ENCODE data around the gene SEMA6A.
A peak's percentile ranks its signal among the peaks of the same experiment; 100 is the strongest.

The SEMA6A gene

DNA sequence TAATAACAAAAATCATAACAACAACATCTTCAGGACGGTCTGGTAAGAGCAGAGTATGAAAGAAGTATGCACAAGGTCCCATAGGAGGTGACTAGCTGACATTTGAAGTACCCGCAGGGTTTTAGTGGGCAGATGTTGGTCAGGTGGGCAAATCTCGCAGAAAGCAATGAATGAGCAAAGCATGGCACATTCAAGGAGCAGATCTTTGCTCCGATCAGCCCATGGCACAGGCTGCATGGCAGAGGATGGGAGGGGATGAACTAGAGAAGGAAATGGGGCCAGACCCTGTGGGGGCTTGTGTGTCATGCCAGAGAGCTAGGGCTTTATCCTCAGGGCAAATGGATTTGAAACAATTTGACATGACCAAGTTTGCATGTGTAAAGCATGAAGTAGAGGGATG lies 90.0 kb downstream of the SEMA6A start:
- Mint-ChIP-seq H3K4me3 (no peak overlapping the region), H3K27ac (no peak overlapping the region), H3K36me3 (peaks cover 13% of the 10 kb centered on the region), H3K27me3 (no peaks in the 10 kb centered on the region), H3K4me1 (ENCODE audit: low read depth) (no peaks in the 10 kb centered on the region), H3K9me3 (ENCODE audit: low read depth) (no peaks in the 10 kb centered on the region)

DNA sequence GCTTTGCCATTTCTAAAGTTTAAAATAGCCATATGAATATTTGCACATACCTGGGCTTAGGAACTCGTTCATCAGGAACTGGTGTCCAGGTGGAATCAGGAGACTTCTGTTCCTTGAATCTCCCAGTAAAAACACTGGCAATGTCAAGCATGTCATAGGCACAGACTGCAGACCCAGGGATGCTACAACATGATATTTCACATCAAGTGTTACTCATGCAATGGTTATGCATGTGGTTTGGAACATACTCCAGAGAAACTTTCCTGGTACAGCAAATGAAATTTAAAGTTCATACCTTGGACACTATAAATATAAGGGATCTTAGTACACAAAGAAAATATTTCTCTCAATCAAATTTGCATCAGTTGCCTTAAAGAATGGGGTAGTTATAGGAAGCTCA lies 92.2 kb downstream of the SEMA6A start:
- no peaks in the 10 kb centered on the region for H3K27me3 Mint-ChIP-seq
- no peak overlapping the region for H3K27ac Mint-ChIP-seq
- no peaks in the 10 kb centered on the region for H3K4me1 Mint-ChIP-seq (ENCODE audit: low read depth)
- H3K4me3 Mint-ChIP-seq: no peak overlapping the region
- peaks cover 4% of the 10 kb centered on the region for H3K9me3 Mint-ChIP-seq (ENCODE audit: low read depth)
- H3K36me3 Mint-ChIP-seq: peaks cover 27% of the 10 kb centered on the region

DNA sequence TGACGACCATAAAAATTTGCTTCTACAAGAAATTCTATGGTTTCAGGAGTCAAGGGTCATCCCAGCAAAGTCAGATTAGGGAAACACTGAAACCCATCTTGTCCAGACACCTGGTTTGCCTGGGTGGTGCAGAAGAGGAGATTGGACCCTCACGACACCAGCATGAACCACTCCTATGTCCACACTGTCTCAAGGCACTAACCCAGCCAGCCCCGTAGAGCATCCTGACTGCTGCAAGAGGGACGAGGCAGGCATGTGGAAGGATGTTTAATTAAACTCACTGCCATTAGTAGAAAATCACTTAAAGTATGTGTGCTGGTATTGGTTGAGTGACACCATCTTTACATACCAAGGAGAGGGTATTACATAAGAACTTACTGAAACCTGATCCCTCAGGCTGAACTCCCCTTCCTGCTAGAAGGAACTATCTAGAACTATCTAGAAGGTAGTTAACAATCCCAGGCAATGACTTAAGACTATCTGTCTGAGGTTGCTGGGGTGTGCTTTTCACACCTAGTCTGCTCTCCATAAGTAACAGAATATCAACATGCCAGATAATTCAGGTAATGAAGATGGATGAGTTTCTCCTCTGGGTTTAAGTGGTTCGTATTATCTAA lies 93.6 kb downstream of the SEMA6A start:
- Mint-ChIP-seq H3K4me3 (no peak overlapping the region), H3K27ac (no peak overlapping the region), H3K27me3 (no peaks in the 10 kb centered on the region), H3K36me3 (peaks cover 35% of the 10 kb centered on the region), H3K9me3 (ENCODE audit: low read depth) (peaks cover 11% of the 10 kb centered on the region), H3K4me1 (ENCODE audit: low read depth) (no peaks in the 10 kb centered on the region)

DNA sequence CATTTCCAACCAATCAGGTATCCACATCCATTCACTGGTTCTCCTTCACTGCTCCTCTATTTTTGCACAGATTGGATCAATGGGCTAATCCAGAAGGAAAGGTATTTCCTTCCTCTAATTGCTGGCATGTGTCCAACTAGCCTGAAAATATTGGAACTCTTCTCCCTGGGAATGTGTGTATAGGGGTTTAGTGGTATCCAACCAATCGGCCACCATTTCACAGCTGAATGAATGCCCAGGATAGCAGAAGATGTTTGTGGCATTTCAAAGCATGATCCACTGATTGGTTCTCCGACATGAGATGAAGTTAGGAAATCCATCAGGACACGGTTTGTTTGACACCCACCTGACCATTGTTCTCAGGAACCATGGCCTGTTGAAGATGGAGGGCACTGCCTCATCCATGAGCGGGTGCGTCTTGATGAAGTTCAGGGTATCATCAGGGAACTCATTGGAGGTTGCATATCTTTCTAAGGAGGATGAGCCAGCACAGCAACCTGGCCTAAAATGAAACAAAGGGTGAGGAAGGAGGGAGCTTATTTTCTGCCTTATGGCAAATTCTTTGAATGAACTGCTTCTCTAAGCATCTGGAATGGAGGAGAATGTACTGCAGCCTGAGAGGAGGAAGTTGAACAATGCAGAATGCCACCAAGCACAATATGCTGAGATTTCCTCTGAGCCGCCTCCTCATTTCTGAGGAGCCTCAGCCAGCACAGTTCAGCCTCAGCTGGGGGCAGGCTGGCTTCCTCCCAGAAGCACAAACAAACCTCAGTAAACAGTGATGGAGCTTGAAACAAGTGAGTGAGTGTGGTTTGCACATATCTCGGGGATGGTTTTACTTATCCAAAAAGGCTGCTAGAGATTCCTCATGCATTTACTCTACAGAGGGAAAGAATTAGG lies 94.6 kb downstream of the SEMA6A start:
- Mint-ChIP-seq H3K27ac (no peak overlapping the region), H3K4me3 (no peak overlapping the region), H3K9me3 (ENCODE audit: low read depth) (peaks cover 15% of the 10 kb centered on the region), H3K27me3 (no peaks in the 10 kb centered on the region), H3K36me3 (peaks cover 41% of the 10 kb centered on the region), H3K4me1 (ENCODE audit: low read depth) (no peaks in the 10 kb centered on the region)

DNA sequence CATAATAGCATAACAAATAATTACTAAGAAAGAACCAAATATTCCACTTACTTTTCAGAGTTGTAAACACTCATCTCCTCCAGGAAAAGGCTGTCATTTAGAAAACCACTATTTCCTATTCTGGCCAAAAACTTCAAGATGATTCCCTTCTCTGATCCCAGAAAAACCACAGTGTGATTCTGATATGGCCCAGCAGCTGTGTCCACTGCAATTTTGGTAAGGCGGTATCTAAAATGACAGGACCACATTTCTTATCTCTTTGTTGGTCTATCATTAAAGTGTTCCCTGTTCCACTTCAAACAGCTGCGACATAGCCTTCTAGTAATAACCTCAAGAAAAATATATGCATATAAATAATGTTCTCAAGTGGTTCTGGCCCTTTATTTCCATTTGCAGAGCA lies 96.1 kb downstream of the SEMA6A start:
- H3K27ac Mint-ChIP-seq: no peak overlapping the region
- H3K27me3 Mint-ChIP-seq: no peaks in the 10 kb centered on the region
- H3K36me3 Mint-ChIP-seq: peaks cover 41% of the 10 kb centered on the region
- no peaks in the 10 kb centered on the region for H3K4me1 Mint-ChIP-seq (ENCODE audit: low read depth)
- H3K9me3 Mint-ChIP-seq (ENCODE audit: low read depth): peaks cover 15% of the 10 kb centered on the region
- no peak overlapping the region for H3K4me3 Mint-ChIP-seq

DNA sequence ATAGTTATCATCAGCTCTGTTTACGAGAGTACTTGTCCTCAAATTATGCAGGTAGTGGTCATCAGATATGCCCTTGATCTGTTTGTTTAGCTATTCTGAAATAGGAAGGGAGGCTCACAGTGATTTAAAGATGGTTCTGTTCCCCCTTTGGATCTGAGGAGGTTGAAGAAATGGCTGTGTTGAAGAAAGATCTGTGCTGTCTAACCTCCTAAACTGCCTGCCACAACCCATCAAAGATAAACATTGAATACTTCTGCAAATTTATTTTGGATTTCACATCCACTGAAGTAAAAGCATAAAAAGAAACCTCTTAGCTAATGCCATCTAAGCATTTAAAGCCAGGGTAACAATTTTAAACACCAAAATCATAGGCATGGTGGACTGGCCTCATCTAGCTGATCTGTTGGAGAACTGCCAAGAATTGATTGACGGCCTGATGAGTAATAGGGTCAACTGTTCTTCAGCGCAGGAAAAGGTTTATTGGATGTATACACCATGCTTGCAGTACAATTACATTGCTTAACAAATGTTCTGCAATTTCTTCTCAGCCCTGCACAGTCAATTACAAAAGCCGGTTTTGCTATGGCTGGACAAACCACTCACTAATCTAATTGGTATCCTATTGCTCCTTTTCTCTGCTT lies 97.6 kb downstream of the SEMA6A start:
- Mint-ChIP-seq H3K27ac (no peak overlapping the region), H3K36me3 (peaks cover 46% of the 10 kb centered on the region), H3K4me1 (ENCODE audit: low read depth) (no peaks in the 10 kb centered on the region), H3K9me3 (ENCODE audit: low read depth) (peaks cover 15% of the 10 kb centered on the region), H3K27me3 (no peaks in the 10 kb centered on the region), H3K4me3 (no peak overlapping the region)

DNA sequence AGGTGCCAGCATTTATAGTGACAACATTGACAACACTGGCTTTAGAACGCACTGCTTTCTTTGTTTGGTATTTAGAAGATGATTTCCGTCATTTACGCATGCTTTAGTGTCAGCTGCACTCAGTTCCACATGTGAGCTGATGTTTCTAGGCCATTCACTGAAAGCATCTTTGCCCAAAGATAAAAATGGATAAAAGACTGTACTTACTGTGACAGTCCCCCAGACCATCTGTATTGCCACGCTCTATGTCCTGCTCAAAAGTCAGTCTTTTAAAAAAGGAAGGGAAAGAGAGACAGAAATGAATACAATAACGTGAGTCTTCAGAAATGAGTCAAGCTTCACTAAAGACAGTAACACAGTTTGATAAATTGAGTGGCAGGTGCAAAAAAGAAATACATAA lies 99.3 kb downstream of the SEMA6A start:
- peaks cover 18% of the 10 kb centered on the region for H3K9me3 Mint-ChIP-seq (ENCODE audit: low read depth)
- H3K27ac Mint-ChIP-seq: no peak overlapping the region
- H3K27me3 Mint-ChIP-seq: no peaks in the 10 kb centered on the region
- no peak overlapping the region for H3K4me3 Mint-ChIP-seq
- peaks cover 48% of the 10 kb centered on the region for H3K36me3 Mint-ChIP-seq
- H3K4me1 Mint-ChIP-seq (ENCODE audit: low read depth): no peaks in the 10 kb centered on the region

DNA sequence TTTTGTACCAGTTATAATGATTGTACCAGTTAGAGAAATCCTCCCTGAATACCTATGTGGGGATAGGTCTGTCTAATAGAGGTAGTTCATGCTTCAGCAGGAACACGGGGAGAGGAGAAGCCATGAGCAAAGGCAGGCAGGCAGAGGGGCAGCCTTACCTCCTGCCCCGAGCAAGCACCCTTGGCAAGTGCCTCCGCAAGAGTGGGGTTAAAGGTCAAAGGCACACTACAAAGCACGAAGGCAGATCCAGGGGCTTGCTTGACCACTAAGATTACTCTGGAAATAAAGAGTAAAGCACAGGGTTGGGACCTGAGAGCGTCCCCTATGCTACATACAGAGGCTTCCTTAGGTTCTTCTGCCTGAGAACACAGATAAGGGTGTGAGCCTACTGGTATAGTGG lies 100.9 kb downstream of the SEMA6A start:
- no peaks in the 10 kb centered on the region for H3K27me3 Mint-ChIP-seq
- H3K4me1 Mint-ChIP-seq (ENCODE audit: low read depth): no peaks in the 10 kb centered on the region
- H3K36me3 Mint-ChIP-seq: peaks cover 41% of the 10 kb centered on the region
- peaks cover 18% of the 10 kb centered on the region for H3K9me3 Mint-ChIP-seq (ENCODE audit: low read depth)
- H3K27ac Mint-ChIP-seq: no peak overlapping the region
- no peak overlapping the region for H3K4me3 Mint-ChIP-seq

DNA sequence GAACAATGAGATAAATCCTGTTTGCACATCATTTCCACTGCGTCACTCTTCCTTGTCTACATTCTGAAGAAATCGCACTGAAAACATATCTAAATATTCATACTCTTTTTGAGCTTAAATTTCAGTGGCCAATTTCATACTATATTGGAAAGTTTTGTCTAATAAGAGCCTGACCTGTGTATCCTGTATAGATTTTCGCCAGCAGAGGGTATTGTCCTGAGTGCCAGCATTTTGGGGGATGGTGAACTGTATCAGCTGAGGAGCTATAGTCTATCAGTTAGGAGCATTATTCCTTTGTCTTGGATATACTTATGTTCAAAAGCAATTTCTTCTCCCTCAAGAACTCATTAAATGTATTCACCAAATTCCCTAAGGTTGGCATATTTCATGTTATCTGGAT lies 102.3 kb downstream of the SEMA6A start:
- Mint-ChIP-seq H3K9me3 (ENCODE audit: low read depth) (peaks cover 20% of the 10 kb centered on the region), H3K4me1 (ENCODE audit: low read depth) (no peaks in the 10 kb centered on the region), H3K27me3 (no peaks in the 10 kb centered on the region), H3K36me3 (peaks cover 36% of the 10 kb centered on the region), H3K4me3 (no peak overlapping the region), H3K27ac (no peak overlapping the region)

DNA sequence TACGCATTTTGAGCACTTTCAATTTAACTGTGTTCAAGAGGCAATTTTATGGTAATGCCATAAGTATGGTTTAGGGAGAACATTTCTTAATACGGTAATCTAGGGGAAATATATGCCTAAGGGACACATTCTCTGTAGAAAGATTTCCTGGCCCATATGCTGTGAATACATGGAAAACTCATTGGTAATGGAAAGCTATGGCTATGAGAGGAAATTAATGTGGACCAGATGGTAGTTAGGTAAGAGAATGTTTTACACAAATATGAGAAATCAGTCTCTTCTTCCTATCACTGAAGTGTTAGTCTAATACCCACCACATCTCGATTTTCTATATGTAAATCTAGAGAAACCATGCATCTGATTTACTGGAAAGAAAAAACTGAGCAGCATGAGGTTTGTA lies 105.0 kb downstream of the SEMA6A start:
- H3K4me3 Mint-ChIP-seq: no peak overlapping the region
- peaks cover 28% of the 10 kb centered on the region for H3K36me3 Mint-ChIP-seq
- H3K27me3 Mint-ChIP-seq: no peaks in the 10 kb centered on the region
- peaks cover 9% of the 10 kb centered on the region for H3K9me3 Mint-ChIP-seq (ENCODE audit: low read depth)
- H3K4me1 Mint-ChIP-seq (ENCODE audit: low read depth): peaks cover 6% of the 10 kb centered on the region
- no peak overlapping the region for H3K27ac Mint-ChIP-seq

DNA sequence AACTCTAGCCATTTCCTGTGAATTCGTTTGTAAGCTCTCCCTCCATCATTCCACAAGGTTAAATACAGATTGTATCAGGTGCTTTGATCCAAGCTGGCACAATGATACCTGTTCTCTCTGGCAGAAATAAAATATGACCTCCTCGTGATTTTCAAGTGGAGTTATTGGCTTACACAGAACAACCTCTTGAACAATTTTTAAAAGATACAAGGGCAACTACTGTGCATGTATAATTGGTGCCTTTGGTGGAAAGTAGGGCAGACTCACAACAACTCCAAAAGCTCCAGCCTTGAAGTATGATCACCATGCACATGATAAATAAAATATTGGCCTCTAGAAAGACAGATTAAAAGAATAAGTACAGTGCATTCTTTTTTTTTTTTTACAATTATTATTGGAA lies 106.0 kb downstream of the SEMA6A start:
- Mint-ChIP-seq H3K27ac (no peak overlapping the region), H3K4me3 (no peak overlapping the region), H3K27me3 (no peaks in the 10 kb centered on the region), H3K4me1 (ENCODE audit: low read depth) (peaks cover 6% of the 10 kb centered on the region), H3K9me3 (ENCODE audit: low read depth) (peaks cover 9% of the 10 kb centered on the region), H3K36me3 (peaks cover 33% of the 10 kb centered on the region)

DNA sequence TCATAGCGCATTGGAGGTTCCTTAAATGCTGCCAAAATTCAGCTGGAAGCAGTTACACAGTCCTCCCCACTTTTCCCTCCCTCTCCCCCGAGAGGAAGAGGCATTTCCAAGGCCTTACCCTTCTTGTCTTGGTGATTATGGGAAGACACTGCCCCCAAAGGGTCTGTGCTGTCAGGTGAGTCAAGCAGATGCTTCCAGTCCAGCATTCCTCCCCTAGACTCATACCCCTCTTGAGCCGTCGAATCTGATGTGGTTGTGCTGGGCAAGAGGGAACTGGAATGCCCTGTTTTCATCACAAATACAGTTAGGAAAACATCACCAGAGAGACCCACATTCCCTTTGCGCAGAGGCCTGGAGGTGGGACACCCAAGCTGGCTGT lies 107.2 kb downstream of the SEMA6A start:
- peaks cover 9% of the 10 kb centered on the region for H3K9me3 Mint-ChIP-seq (ENCODE audit: low read depth)
- no peaks in the 10 kb centered on the region for H3K27me3 Mint-ChIP-seq
- peaks cover 30% of the 10 kb centered on the region for H3K36me3 Mint-ChIP-seq
- H3K4me3 Mint-ChIP-seq: no peak overlapping the region
- no peak overlapping the region for H3K27ac Mint-ChIP-seq
- H3K4me1 Mint-ChIP-seq (ENCODE audit: low read depth): peaks cover 6% of the 10 kb centered on the region

DNA sequence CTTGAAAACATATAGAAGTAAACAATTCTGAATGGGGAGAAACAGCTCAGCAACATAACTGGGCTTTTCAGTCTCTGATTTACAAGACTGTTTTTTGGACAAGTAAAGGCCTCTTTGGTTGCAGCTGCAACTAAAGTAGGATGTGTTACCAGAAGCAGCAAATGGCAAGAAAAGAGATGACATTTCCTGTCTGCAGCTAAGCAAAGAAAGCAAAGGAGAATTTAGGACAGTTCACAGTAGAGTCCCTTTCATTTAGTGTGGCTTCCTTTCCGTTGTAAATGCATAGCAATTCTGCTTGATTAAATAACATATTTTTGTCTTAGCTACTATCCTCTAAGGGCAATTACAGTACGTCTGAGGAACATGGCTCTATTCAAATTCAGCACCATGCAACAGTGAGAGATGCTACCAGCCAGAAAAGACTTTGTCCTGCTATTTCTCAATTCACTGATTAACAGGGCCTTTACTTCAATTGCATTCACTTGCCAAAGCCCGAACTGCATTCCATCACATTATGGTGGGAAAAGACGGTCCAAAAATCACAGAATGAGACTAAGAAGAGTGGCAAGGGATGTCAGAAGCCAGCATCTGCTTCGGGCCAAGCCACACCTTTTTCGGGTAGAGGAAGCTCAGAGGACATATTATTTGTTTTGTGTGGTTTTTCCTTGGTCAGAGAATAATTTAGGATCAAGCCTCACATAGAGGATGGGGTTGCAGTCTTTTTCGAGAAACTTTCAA lies 107.7 kb downstream of the SEMA6A start:
- H3K27me3 Mint-ChIP-seq: no peaks in the 10 kb centered on the region
- H3K27ac Mint-ChIP-seq: no peak overlapping the region
- H3K4me3 Mint-ChIP-seq: no peak overlapping the region
- peaks cover 8% of the 10 kb centered on the region for H3K9me3 Mint-ChIP-seq (ENCODE audit: low read depth)
- peaks cover 27% of the 10 kb centered on the region for H3K36me3 Mint-ChIP-seq
- H3K4me1 Mint-ChIP-seq (ENCODE audit: low read depth): peaks cover 6% of the 10 kb centered on the region

DNA sequence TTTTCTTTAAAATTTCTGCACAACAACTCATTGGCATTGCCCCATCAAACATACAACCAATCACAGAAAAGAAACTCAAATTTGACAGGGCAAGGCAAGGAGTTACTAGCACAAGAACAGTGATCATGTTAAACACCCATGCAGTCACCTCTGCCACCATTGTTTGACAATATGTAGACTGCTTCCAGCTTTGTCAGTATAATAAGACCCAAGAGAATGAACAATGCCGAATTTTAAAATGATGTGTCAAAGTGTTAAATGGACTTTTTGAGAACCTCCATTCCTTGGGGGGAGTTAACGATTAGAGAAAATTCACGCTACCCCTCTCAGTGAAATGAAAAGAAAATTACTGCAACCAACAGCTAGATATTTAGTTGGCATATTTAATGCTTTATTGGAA lies 109.2 kb downstream of the SEMA6A start:
- Mint-ChIP-seq H3K27ac (peak overlapping the region; percentile 61), H3K4me3 (no peak overlapping the region), H3K27me3 (no peaks in the 10 kb centered on the region), H3K4me1 (ENCODE audit: low read depth) (peaks cover 6% of the 10 kb centered on the region), H3K36me3 (peaks cover 22% of the 10 kb centered on the region), H3K9me3 (ENCODE audit: low read depth) (peaks cover 6% of the 10 kb centered on the region)

Measured in activated naive CD8-positive, alpha-beta T cell (primary cell).